A549 (cell line): ENCODE data around the gene BIN1.

Experiments
- EP300 ChIP-seq, 2 experiments: fragments of >200 bp; sonication (Bioruptor Twin); formaldehyde crosslinking; IDR thresholded peaks; 2 replicates in 1 of 2; 3 replicates in 1 of 2; pipeline ENCODE4 v1.6.1; 2016 to 2017
- JUN ChIP-seq, 2 experiments: fragments of >200 bp; sonication (Bioruptor Twin); formaldehyde crosslinking; IDR thresholded peaks; 2 replicates in 1 of 2; 3 replicates in 1 of 2; pipeline ENCODE4 v1.6.1; 2016 to 2017
- JUNB ChIP-seq: fragments of >200 bp; sonication (Bioruptor Twin); formaldehyde crosslinking; IDR thresholded peaks from 2 replicates; pipeline ENCODE4 v1.6.1; 2016
- POLR2A ChIP-seq: IDR thresholded peaks from 2 replicates; pipeline ENCODE4 v1.6.1; 2012; ENCODE audit warnings: mild to moderate bottlenecking, low read length
- RCOR1 ChIP-seq: fragments of 150-350 bp; IDR thresholded peaks from 2 replicates; pipeline ENCODE4 v1.6.1; 2014; ENCODE audit warnings: antibody characterized with exemption, low read length, low read depth
- SMC3 ChIP-seq: fragments of >200 bp; sonication (Bioruptor Twin); formaldehyde crosslinking; IDR thresholded peaks from 3 replicates; pipeline ENCODE4 v1.6.1; 2018; ENCODE audit warnings: inconsistent platforms
- SREBF2 ChIP-seq: fragments of 450-650 bp; IDR thresholded peaks from 2 replicates; pipeline ENCODE4 v1.6.1; 2014; ENCODE audit warnings: mild to moderate bottlenecking, moderate library complexity
- TF ChIP-seq, protein P1 (sequence below): IDR thresholded peaks from 2 replicates; pipeline ENCODE4 v1.6.1; 2012; ENCODE audit warnings: low read depth, borderline replicate concordance
- TF ChIP-seq, protein P2 (sequence below): fragments of >200 bp; sonication (Bioruptor Twin); formaldehyde crosslinking; IDR thresholded peaks from 3 replicates; pipeline ENCODE4 v1.5.1; 2016

DNA sequence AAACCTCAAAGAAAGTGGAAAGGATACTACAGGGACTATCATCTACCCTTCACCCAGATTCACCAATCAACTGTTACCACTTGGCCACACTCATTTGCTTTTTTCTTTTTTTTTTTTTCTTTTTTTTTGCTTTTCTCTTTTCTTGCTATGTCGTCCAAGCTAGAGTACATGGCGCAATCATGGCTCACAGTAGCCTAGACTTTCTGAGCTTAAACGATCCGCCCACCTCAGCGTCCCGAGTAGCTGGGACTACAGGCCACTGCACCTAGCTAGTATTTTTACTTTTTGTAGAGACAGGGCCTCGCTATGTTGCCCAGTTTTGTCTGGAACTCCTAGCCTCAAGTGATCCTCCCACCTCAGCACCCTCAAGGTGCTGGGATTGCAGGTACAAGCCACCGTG is 24.0 kb downstream of the BIN1 start:
- TF ChIP-seq SMC3: no peak
- TF ChIP-seq, protein P1, sequence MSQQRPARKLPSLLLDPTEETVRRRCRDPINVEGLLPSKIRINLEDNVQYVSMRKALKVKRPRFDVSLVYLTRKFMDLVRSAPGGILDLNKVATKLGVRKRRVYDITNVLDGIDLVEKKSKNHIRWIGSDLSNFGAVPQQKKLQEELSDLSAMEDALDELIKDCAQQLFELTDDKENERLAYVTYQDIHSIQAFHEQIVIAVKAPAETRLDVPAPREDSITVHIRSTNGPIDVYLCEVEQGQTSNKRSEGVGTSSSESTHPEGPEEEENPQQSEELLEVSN: no peak
- no peak for TF ChIP-seq SREBF2
- TF ChIP-seq, protein P2, sequence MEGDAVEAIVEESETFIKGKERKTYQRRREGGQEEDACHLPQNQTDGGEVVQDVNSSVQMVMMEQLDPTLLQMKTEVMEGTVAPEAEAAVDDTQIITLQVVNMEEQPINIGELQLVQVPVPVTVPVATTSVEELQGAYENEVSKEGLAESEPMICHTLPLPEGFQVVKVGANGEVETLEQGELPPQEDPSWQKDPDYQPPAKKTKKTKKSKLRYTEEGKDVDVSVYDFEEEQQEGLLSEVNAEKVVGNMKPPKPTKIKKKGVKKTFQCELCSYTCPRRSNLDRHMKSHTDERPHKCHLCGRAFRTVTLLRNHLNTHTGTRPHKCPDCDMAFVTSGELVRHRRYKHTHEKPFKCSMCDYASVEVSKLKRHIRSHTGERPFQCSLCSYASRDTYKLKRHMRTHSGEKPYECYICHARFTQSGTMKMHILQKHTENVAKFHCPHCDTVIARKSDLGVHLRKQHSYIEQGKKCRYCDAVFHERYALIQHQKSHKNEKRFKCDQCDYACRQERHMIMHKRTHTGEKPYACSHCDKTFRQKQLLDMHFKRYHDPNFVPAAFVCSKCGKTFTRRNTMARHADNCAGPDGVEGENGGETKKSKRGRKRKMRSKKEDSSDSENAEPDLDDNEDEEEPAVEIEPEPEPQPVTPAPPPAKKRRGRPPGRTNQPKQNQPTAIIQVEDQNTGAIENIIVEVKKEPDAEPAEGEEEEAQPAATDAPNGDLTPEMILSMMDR: no peak
- TF ChIP-seq JUNB: no peak
- no peak for TF ChIP-seq RCOR1
- no peak for TF ChIP-seq POLR2A
- no peak for TF ChIP-seq JUN (IDR thresholded peaks at IDR 0.05)
- TF ChIP-seq EP300 (IDR thresholded peaks at IDR 0.05): no peak
